Measurements from ENCODE around the gene DNAAF3.

The DNAAF3 gene

GRCh38 chr19:55196803-55197202 is 30.4 kb upstream of the DNAAF3 start:
- TF ChIP-seq, protein P1, sequence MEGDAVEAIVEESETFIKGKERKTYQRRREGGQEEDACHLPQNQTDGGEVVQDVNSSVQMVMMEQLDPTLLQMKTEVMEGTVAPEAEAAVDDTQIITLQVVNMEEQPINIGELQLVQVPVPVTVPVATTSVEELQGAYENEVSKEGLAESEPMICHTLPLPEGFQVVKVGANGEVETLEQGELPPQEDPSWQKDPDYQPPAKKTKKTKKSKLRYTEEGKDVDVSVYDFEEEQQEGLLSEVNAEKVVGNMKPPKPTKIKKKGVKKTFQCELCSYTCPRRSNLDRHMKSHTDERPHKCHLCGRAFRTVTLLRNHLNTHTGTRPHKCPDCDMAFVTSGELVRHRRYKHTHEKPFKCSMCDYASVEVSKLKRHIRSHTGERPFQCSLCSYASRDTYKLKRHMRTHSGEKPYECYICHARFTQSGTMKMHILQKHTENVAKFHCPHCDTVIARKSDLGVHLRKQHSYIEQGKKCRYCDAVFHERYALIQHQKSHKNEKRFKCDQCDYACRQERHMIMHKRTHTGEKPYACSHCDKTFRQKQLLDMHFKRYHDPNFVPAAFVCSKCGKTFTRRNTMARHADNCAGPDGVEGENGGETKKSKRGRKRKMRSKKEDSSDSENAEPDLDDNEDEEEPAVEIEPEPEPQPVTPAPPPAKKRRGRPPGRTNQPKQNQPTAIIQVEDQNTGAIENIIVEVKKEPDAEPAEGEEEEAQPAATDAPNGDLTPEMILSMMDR (IDR thresholded peaks at IDR 0.05; ENCODE audit: borderline replicate concordance, extremely low read depth, low read length, poor library complexity, severe bottlenecking) = no peak
- TF ChIP-seq EZH2 (IDR thresholded peaks at IDR 0.05; ENCODE audit: borderline replicate concordance, low read depth, low read length, severe bottlenecking) = no peak
- no peak overlapping the region for H3K27ac ChIP-seq (ENCODE audit: low read length)
- no peaks in the 10 kb centered on the region for H3K27me3 ChIP-seq (ENCODE audit: insufficient read depth, low read length, poor library complexity)
- H3K4me2 ChIP-seq (ENCODE audit: insufficient read depth, low read length) = no peak overlapping the region
- peaks cover 5% of the 10 kb centered on the region; the same call in 1 of the 2 replicates for H4K20me1 ChIP-seq (ENCODE audit: insufficient read depth, low read length)
- no peaks in the 10 kb centered on the region for H3K36me3 ChIP-seq (ENCODE audit: insufficient read depth, low read length)
- H3K9ac ChIP-seq (ENCODE audit: low read depth, low read length) = no peak overlapping the region
- DNase-seq (no peak), ATAC-seq (ENCODE audit: insufficient read depth, low read depth) (no peak)
- no peak overlapping the region for H2AFZ ChIP-seq (ENCODE audit: low read depth, low read length)
- H3K79me2 ChIP-seq (ENCODE audit: insufficient read depth, low read length) = no peaks in the 10 kb centered on the region
- no peaks in the 10 kb centered on the region for H3K9me3 ChIP-seq (ENCODE audit: insufficient read depth, low read length, severe bottlenecking)
- H3K4me1 ChIP-seq (ENCODE audit: insufficient read depth, low read length) = no peaks in the 10 kb centered on the region
- no peak overlapping the region for H3K4me3 ChIP-seq (ENCODE audit: low read depth in 1 of 2, low read length in 2 of 2)

GRCh38 chr19:55193481-55193880 is 27.1 kb upstream of the DNAAF3 start:
- DNase-seq (no peak), ATAC-seq (ENCODE audit: insufficient read depth, low read depth) (no peak)
- no peaks in the 10 kb centered on the region for H3K4me1 ChIP-seq (ENCODE audit: insufficient read depth, low read length)
- H3K4me3 ChIP-seq (ENCODE audit: low read depth in 1 of 2, low read length in 2 of 2) = no peak overlapping the region
- no peak overlapping the region for H3K4me2 ChIP-seq (ENCODE audit: insufficient read depth, low read length)
- H3K27ac ChIP-seq (ENCODE audit: low read length) = no peak overlapping the region
- TF ChIP-seq, protein P1 (IDR thresholded peaks at IDR 0.05; ENCODE audit: borderline replicate concordance, extremely low read depth, low read length, poor library complexity, severe bottlenecking) = no peak
- no peak for TF ChIP-seq EZH2 (IDR thresholded peaks at IDR 0.05; ENCODE audit: borderline replicate concordance, low read depth, low read length, severe bottlenecking)
- H4K20me1 ChIP-seq (ENCODE audit: insufficient read depth, low read length) = peaks cover under 1% of the 10 kb centered on the region; the same call in 1 of the 2 replicates
- H3K79me2 ChIP-seq (ENCODE audit: insufficient read depth, low read length) = no peaks in the 10 kb centered on the region
- H3K9ac ChIP-seq (ENCODE audit: low read depth, low read length) = no peak overlapping the region
- no peak overlapping the region for H2AFZ ChIP-seq (ENCODE audit: low read depth, low read length)
- no peaks in the 10 kb centered on the region for H3K27me3 ChIP-seq (ENCODE audit: insufficient read depth, low read length, poor library complexity)
- no peaks in the 10 kb centered on the region for H3K36me3 ChIP-seq (ENCODE audit: insufficient read depth, low read length)
- H3K9me3 ChIP-seq (ENCODE audit: insufficient read depth, low read length, severe bottlenecking) = no peaks in the 10 kb centered on the region

DNA sequence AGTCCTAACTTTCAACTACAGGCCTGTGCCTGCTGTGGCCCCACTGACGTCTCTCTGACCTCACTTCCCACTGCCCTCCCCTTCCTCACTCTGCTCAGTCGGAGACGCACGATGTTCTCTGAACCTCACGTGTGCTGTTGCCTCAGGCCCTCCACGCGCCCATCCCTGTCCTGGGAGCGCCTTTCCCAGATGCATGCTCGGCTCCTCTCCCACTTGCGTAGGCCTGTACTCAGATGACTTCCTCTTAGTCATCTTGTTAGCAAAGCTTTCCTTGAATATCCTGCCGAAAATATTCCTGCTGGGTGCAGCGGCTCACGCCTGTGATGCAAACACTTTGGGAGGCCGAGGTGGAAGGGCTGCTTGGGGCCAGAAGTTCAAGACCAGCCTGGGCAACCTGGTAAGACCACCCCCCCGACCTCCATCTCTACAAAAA is 23.0 kb upstream of the DNAAF3 start:
- Histone ChIP-seq H3K4me1 (ENCODE audit: insufficient read depth, low read length) (no peaks in the 10 kb centered on the region), H3K9ac (ENCODE audit: low read depth, low read length) (no peak overlapping the region), H4K20me1 (ENCODE audit: insufficient read depth, low read length) (peaks cover 5% of the 10 kb centered on the region), H3K27me3 (ENCODE audit: insufficient read depth, low read length, poor library complexity) (no peaks in the 10 kb centered on the region), H3K9me3 (ENCODE audit: insufficient read depth, low read length, severe bottlenecking) (no peaks in the 10 kb centered on the region), H3K4me3 (ENCODE audit: low read depth in 1 of 2, low read length in 2 of 2) (no peak overlapping the region), H3K4me2 (ENCODE audit: insufficient read depth, low read length) (no peak overlapping the region), H3K79me2 (ENCODE audit: insufficient read depth, low read length) (no peaks in the 10 kb centered on the region), H3K36me3 (ENCODE audit: insufficient read depth, low read length) (no peaks in the 10 kb centered on the region), H2AFZ (ENCODE audit: low read depth, low read length) (no peak overlapping the region), H3K27ac (ENCODE audit: low read length) (no peak overlapping the region)
- TF ChIP-seq, protein P1 (IDR thresholded peaks at IDR 0.05; ENCODE audit: borderline replicate concordance, extremely low read depth, low read length, poor library complexity, severe bottlenecking) = no peak
- TF ChIP-seq EZH2 (IDR thresholded peaks at IDR 0.05; ENCODE audit: borderline replicate concordance, low read depth, low read length, severe bottlenecking) = no peak
- no peak for ATAC-seq (ENCODE audit: insufficient read depth, low read depth)
- no peak for DNase-seq

- ATAC-seq (ENCODE audit: insufficient read depth, low read depth) (no peak), DNase-seq (no peak)
- H2AFZ ChIP-seq (ENCODE audit: low read depth, low read length) = no peak overlapping the region
- H3K27me3 ChIP-seq (ENCODE audit: insufficient read depth, low read length, poor library complexity) = no peaks in the 10 kb centered on the region
- H3K9ac ChIP-seq (ENCODE audit: low read depth, low read length) = no peak overlapping the region
- no peaks in the 10 kb centered on the region for H3K79me2 ChIP-seq (ENCODE audit: insufficient read depth, low read length)
- no peaks in the 10 kb centered on the region for H3K9me3 ChIP-seq (ENCODE audit: insufficient read depth, low read length, severe bottlenecking)
- no peak overlapping the region for H3K4me2 ChIP-seq (ENCODE audit: insufficient read depth, low read length)
- H3K4me3 ChIP-seq (ENCODE audit: low read depth in 1 of 2, low read length in 2 of 2) = no peak overlapping the region
- no peak overlapping the region for H3K27ac ChIP-seq (ENCODE audit: low read length)
- peaks cover 7% of the 10 kb centered on the region for H4K20me1 ChIP-seq (ENCODE audit: insufficient read depth, low read length)
- H3K36me3 ChIP-seq (ENCODE audit: insufficient read depth, low read length) = no peaks in the 10 kb centered on the region
- H3K4me1 ChIP-seq (ENCODE audit: insufficient read depth, low read length) = no peaks in the 10 kb centered on the region
- TF ChIP-seq, protein P1 (IDR thresholded peaks at IDR 0.05; ENCODE audit: borderline replicate concordance, extremely low read depth, low read length, poor library complexity, severe bottlenecking) = no peak
- no peak for TF ChIP-seq EZH2 (IDR thresholded peaks at IDR 0.05; ENCODE audit: borderline replicate concordance, low read depth, low read length, severe bottlenecking)
Measured at GRCh38 chr19:55188625-55189024, 22.2 kb upstream of the DNAAF3 start.
